SU-DHL-6 (cell line): Measurements from ENCODE around the gene DOCK8.

Source experiments
- CTCF ChIP-seq: fragments of 200-600 bp; sonication (generic); IDR thresholded peaks from one replicate; pipeline ENCODE4 v1.5.1; 2017; ENCODE audit warnings: antibody characterized with exemption, mild to moderate bottlenecking, low read length, moderate library complexity; ENCODE audit not compliant: insufficient read depth, poor library complexity, severe bottlenecking
- EZH2phosphoT487 ChIP-seq: fragments of 200-600 bp; sonication (generic), shearing (Covaris generic); conservative IDR thresholded peaks from 2 replicates; pipeline ENCODE4 v1.6.1; 2018; ENCODE audit warnings: mild to moderate bottlenecking, antibody characterized with exemption, low read length, moderate library complexity, mixed read lengths

DNA sequence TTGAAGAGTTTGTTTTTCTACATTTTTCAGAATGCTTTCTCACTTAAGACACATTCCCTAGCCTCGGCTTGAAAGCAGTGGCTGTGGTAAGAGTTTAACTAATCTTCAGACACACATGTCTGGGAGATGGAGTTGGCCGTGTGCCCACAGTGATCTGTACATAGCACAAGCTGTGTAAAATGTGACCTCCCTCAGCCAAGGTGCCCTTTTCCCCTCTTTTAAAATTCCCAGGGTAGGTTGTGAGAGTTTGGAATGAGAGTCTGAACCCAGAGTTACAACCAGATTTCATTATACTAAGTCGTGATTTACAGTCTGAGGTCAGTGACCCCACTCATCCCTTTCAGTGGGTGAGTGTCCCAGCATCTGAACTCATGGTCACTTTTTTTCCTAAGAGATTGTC lies 230.4 kb downstream of the DOCK8 start:
- TF ChIP-seq CTCF (no peak), EZH2phosphoT487 (no peak)
